CD4-positive, alpha-beta T cell (primary cell): ENCODE results near the gene YIPF6. TPM values are rescaled to one million over a fixed set of nuclear protein-coding genes. Genes with fewer than 3 reads are reported as not detected.
"Not testable (repeated sequence)": the region's sequence is repeated elsewhere in the genome, so short reads cannot be mapped to it uniquely, and the experiment has no call there.

Experiments used
- ATAC-seq: fragments of 200-7000 bp; cut with Tn5 transposase; one replicate; pipeline ENCODE4 v1.10.0; 2022; ENCODE audit warnings: mild to moderate bottlenecking; ENCODE audit not compliant: poor library complexity
- CTCF ChIA-PET: fragments of 350-600 bp; sonication (Branson Sonifier 250); formaldehyde crosslinking; loops from one replicate; lab custom pipeline; 2021; ENCODE audit warnings: antibody characterized with exemption, inconsistent platforms; lab: Charles Lee
- POLR2A ChIA-PET: fragments of 350-600 bp; sonication (Branson Sonifier 250); formaldehyde crosslinking; loops from one replicate; lab custom pipeline; 2021; ENCODE audit warnings: antibody characterized with exemption, inconsistent platforms; lab: Charles Lee
- DNase-seq, 14 experiments: peaks; one replicate each; pipeline ENCODE4 v3.0.0-alpha.2; 2013 to 2020; ENCODE audit warnings: mixed read lengths in 2 of 14
- H3K27ac ChIP-seq, 2 donors: one replicate each; pipeline versions ENCODE4 v1.5.1 to v1.7.0; 2013; ENCODE audit warnings: low read length in 2 of 2, low read depth in 1 of 2, mild to moderate bottlenecking in 1 of 2
- H3K27me3 ChIP-seq, 2 experiments: 1 replicate in 1 of 2; 2 replicates in 1 of 2; pipeline versions ENCODE4 v1.6.1 to v1.7.0; 2013; ENCODE audit warnings: low read length in 2 of 2, control low read depth in 1 of 2, mild to moderate bottlenecking in 1 of 2, moderate library complexity in 1 of 2; ENCODE audit not compliant: insufficient read depth in 2 of 2, control insufficient read depth in 1 of 2
- H3K36me3 ChIP-seq: one replicate; pipeline ENCODE4 v1.6.1; 2013; ENCODE audit warnings: low read length, control low read depth; ENCODE audit not compliant: insufficient read depth
- H3K4me1 ChIP-seq: one replicate; pipeline ENCODE4 v1.6.1; 2013; ENCODE audit warnings: low read length, control low read depth; ENCODE audit not compliant: insufficient read depth
- H3K4me3 ChIP-seq: one replicate; pipeline ENCODE4 v1.5.1; 2013; ENCODE audit warnings: mild to moderate bottlenecking, low read length, moderate library complexity
- H3K9me3 ChIP-seq, 2 experiments: 1 replicate in 1 of 2; 2 replicates in 1 of 2; pipeline versions ENCODE4 v1.6.1 to v1.7.0; 2013; ENCODE audit warnings: low read length in 2 of 2, mild to moderate bottlenecking in 2 of 2, control low read depth in 1 of 2, moderate library complexity in 1 of 2; ENCODE audit not compliant: control insufficient read depth in 1 of 2, insufficient read depth in 1 of 2
- H3K27ac Mint-ChIP-seq: one replicate; pipeline ENCODE4 v1.8.0; 2020; ENCODE audit warnings: mixed read lengths
- H3K27me3 Mint-ChIP-seq: one replicate; pipeline ENCODE4 v1.8.0; 2021; ENCODE audit warnings: mixed read lengths
- H3K36me3 Mint-ChIP-seq: one replicate; pipeline ENCODE4 v1.8.0; 2021; ENCODE audit warnings: low read depth, mixed read lengths
- H3K4me1 Mint-ChIP-seq: one replicate; pipeline ENCODE4 v1.8.0; 2021; ENCODE audit warnings: low read depth, mixed read lengths
- H3K4me3 Mint-ChIP-seq: one replicate; pipeline ENCODE4 v1.8.0; 2020; ENCODE audit warnings: mild to moderate bottlenecking, mixed read lengths
- H3K9me3 Mint-ChIP-seq: one replicate; pipeline ENCODE4 v1.8.0; 2020; ENCODE audit warnings: mixed read lengths
- CTCF ChIP-seq: fragments of 200-600 bp; IDR thresholded peaks from one replicate; pipeline ENCODE4 v1.8.0; 2022; ENCODE audit warnings: antibody characterized with exemption, mild to moderate bottlenecking
- intact Hi-C, 2 experiments: fragments of 100-400 bp; cut with DNase I in 1 of 2; cut with micrococcal nuclease in 1 of 2; formaldehyde crosslinking; loops; one replicate each; pipeline versions ENCODE4 v1.15.1 to v1.9.0; 2023 to 2025; cut with DNase I, micrococcal nuclease
- total RNA-seq, 174 experiments: library from RNA in 2 of 174; stranded (reverse) in 2 of 174; gene quantifications; one replicate each; pipeline ENCODE4 v1.2.3 and lab custom pipeline; 2021 to 2026

Gene YIPF6
- total RNA-seq, 2 experiments from 2014 or later = 7.0 to 7.4 TPM

- Mint-ChIP-seq H3K36me3 (peaks cover 41% of the 10 kb centered on the region), H3K27ac (peak overlapping the region; percentile 86), H3K27me3 (no peaks in the 10 kb centered on the region), H3K4me3 (peak overlapping the region; percentile 12), H3K9me3 (no peaks in the 10 kb centered on the region), H3K4me1 (peaks cover 54% of the 10 kb centered on the region)
- TF ChIP-seq CTCF = no peak
- ATAC-seq = peak; percentile 63
- ChIA-PET CTCF (interaction anchor here (1.5 kb wide), 1 partner anchor 29 kb away, joined by 3 read pairs; no protein-coding TSS in a partner anchor), POLR2A (no interaction called here)
- DNase-seq = peak in 4 of 14 experiments; percentile 19 to 75 (median 54)
- H3K27me3 ChIP-seq = no peaks in the 10 kb centered on the region
- peaks cover 9% of the 10 kb centered on the region for H3K4me1 ChIP-seq
- no peak overlapping the region for H3K4me3 ChIP-seq
- H3K36me3 ChIP-seq = peaks cover 19% of the 10 kb centered on the region
- H3K9me3 ChIP-seq = no peaks in the 10 kb centered on the region
- intact Hi-C loops = no loop called here
- H3K27ac ChIP-seq = peak overlapping the region in 1 of 2 donors; percentile 31
Measured at GRCh38 chrX:68508799-68509198, 9.9 kb downstream of the YIPF6 start.

GRCh38 chrX:68511255-68511654 lies 12.4 kb downstream of the YIPF6 start:
- intact Hi-C loops = loop anchor here in 1 of 2 experiments (5.0 kb wide), 2 partner anchors 711 to 776 kb away; no protein-coding TSS in a partner anchor
- Histone ChIP-seq H3K4me1 (peaks cover 9% of the 10 kb centered on the region), H3K27me3 (no peaks in the 10 kb centered on the region), H3K9me3 (no peaks in the 10 kb centered on the region), H3K36me3 (peaks cover 31% of the 10 kb centered on the region), H3K4me3 (no peak overlapping the region), H3K27ac (no peak overlapping the region)
- H3K4me3 Mint-ChIP-seq = no peak overlapping the region
- peaks cover 27% of the 10 kb centered on the region for H3K36me3 Mint-ChIP-seq
- no peaks in the 10 kb centered on the region for H3K9me3 Mint-ChIP-seq
- DNase-seq = peak in 6 of 14 experiments; percentile 5 to 62 (median 44)
- ChIA-PET CTCF (interaction anchor here (1.2 kb wide), 1 partner anchor 12 kb away, joined by 3 read pairs; the partner anchor contains the start of gene YIPF6), POLR2A (no interaction called here)
- peaks cover 29% of the 10 kb centered on the region for H3K4me1 Mint-ChIP-seq
- TF ChIP-seq CTCF = peak; percentile 71
- H3K27me3 Mint-ChIP-seq = no peaks in the 10 kb centered on the region
- H3K27ac Mint-ChIP-seq = peak overlapping the region; percentile 4
- peak; percentile 38 for ATAC-seq

DNA sequence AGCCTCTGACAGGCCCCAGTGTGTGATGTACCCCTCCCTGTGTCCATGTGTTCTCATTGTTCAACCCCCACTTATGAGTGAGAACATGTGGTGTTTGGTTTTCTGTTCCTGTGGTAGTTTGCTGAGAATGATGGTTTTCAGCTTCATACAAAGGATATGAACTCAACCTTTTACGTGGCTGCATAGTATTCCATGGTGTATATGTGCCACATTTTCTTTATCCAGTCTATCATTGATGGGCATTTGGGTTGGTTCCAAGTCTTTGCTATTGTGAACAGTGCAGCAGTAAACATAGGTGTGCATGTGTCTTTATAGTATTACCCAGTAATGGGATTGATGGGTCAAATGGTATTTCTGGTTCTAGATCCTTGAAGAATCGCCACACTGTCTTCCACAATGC lies 25.8 kb downstream of the YIPF6 start:
- H3K27ac ChIP-seq, POLR2A ChIA-PET, H3K9me3 Mint-ChIP-seq, CTCF ChIA-PET, H3K4me3 Mint-ChIP-seq, DNase-seq, H3K27ac Mint-ChIP-seq, H3K4me1 ChIP-seq, H3K9me3 ChIP-seq, H3K27me3 Mint-ChIP-seq, H3K27me3 ChIP-seq, ATAC-seq, H3K4me1 Mint-ChIP-seq, H3K4me3 ChIP-seq, intact Hi-C loops: not testable (repeated sequence)
- peaks cover 29% of the 10 kb centered on the region for H3K36me3 ChIP-seq
- H3K36me3 Mint-ChIP-seq = peaks cover 80% of the 10 kb centered on the region
